ENCODE results near the gene INSR. TPM values are rescaled to one million over a fixed set of nuclear protein-coding genes. Genes with fewer than 3 reads are reported as not detected.

Gene INSR
- total RNA-seq = 100 to 1,000 TPM; 150 to 420 (median 196) TPM

GRCh38 chr19:7293762-7294557 is at the start of gene INSR:
Gene INSR, minus strand, starts transcription at chr19:7294414. Its CDS starts 523 bp downstream, at chr19:7293891.
- Histone ChIP-seq H3K4me3 (peak within 1 kb of the TSS; percentile 79 to 93 (median 92)), H3K27ac (peak within 1 kb of the TSS; percentile 71 to 96 (median 88)), H3K9me3 (no peaks in the 10 kb centered on the region), H3K4me1 (peaks cover 0 to 29% (median 12%) of the 10 kb centered on the region in 4 donors), H3K36me3 (no peaks in the 10 kb centered on the region), H3K27me3 (no peaks in the 10 kb centered on the region)
- DNase-seq (ENCODE audit: low spot score in 2 of 2) = peak; percentile 79 to 80
- TF ChIP-seq POLR2A (IDR thresholded peaks at IDR 0.05) (peak; percentile 70 to 77), EP300 (IDR thresholded peaks at IDR 0.05) (peak; percentile 58 to 90), CTCF (IDR thresholded peaks at IDR 0.05) (peak in 1 of 5 experiments; percentile 16)
- WGBS, 2 donors = 0% methylated on average over 3 to 5 of the region's 108 CpGs

- TF ChIP-seq CTCF (IDR thresholded peaks at IDR 0.05) = no peak
- TF ChIP-seq POLR2A (IDR thresholded peaks at IDR 0.05) = no peak
- no peak for TF ChIP-seq EP300 (IDR thresholded peaks at IDR 0.05)
- 83 to 86% methylated on average over 5 of the region's 5 CpGs for WGBS, 2 donors
- Histone ChIP-seq H3K9me3 (no peaks in the 10 kb centered on the region), H3K27me3 (no peaks in the 10 kb centered on the region), H3K4me1 (peaks cover 0 to 6% (median 0%) of the 10 kb centered on the region in 4 donors), H3K27ac (no peak overlapping the region), H3K36me3 (no peaks in the 10 kb centered on the region), H3K4me3 (no peak overlapping the region)
- DNase-seq (ENCODE audit: low spot score in 2 of 2) = no peak
Measured at GRCh38 chr19:7342143-7342542, 47.9 kb upstream of the INSR start.

- peak overlapping the region in 1 of 4 donors; percentile 49 for H3K27ac ChIP-seq
- no peaks in the 10 kb centered on the region for H3K27me3 ChIP-seq
- DNase-seq (ENCODE audit: low spot score in 2 of 2) = peak; percentile 80 to 91
- no peaks in the 10 kb centered on the region for H3K9me3 ChIP-seq
- H3K4me1 ChIP-seq = peaks cover 0 to 9% (median 4%) of the 10 kb centered on the region in 4 donors
- no peaks in the 10 kb centered on the region for H3K36me3 ChIP-seq
- H3K4me3 ChIP-seq = no peak overlapping the region
- TF ChIP-seq CTCF (IDR thresholded peaks at IDR 0.05) = peak; percentile 92 to 98 (median 94)
- peak in 1 of 2 donors; percentile 36 for TF ChIP-seq EP300 (IDR thresholded peaks at IDR 0.05)
- TF ChIP-seq POLR2A (IDR thresholded peaks at IDR 0.05) = no peak
- 37 to 43% methylated on average over 22 of the region's 22 CpGs for WGBS, 2 donors
Measured at GRCh38 chr19:7340959-7341837, 47.0 kb upstream of the INSR start.

GRCh38 chr19:7337380-7338194 is 43.4 kb upstream of the INSR start:
- Histone ChIP-seq H3K9me3 (no peaks in the 10 kb centered on the region), H3K4me3 (no peak overlapping the region), H3K36me3 (no peaks in the 10 kb centered on the region), H3K4me1 (peaks cover 0 to 17% (median 4%) of the 10 kb centered on the region in 4 donors), H3K27me3 (no peaks in the 10 kb centered on the region), H3K27ac (peak overlapping the region in 1 of 4 donors; percentile 60)
- no peak for TF ChIP-seq POLR2A (IDR thresholded peaks at IDR 0.05)
- peak in 1 of 5 experiments; percentile 16 for TF ChIP-seq CTCF (IDR thresholded peaks at IDR 0.05)
- TF ChIP-seq EP300 (IDR thresholded peaks at IDR 0.05) = peak in 1 of 2 donors; percentile 61
- DNase-seq (ENCODE audit: low spot score in 2 of 2) = peak in 1 of 2 donors; percentile 24
- WGBS, 2 donors = 71 to 85% methylated on average over 12 of the region's 12 CpGs
